H7 (cell line): ENCODE data around the gene ZNF527. TPM values are rescaled to one million over a fixed set of nuclear protein-coding genes. Genes with fewer than 3 reads are reported as not detected.
"Not testable (repeated sequence)": the region's sequence is repeated elsewhere in the genome, so short reads cannot be mapped to it uniquely, and the experiment has no call there.

Experiments
- DNase-seq: peaks from one replicate; pipeline ENCODE4 v3.0.0; 2012
- H3K27me3 ChIP-seq: 2 replicates; pipeline ENCODE4 v1.6.0; 2011; ENCODE audit warnings: mild to moderate bottlenecking, low read length; ENCODE audit not compliant: control insufficient read depth, insufficient read depth
- H3K36me3 ChIP-seq: replicated peaks from 2 replicates; pipeline ENCODE4 v1.5.1; 2011; ENCODE audit warnings: low read length; ENCODE audit not compliant: control insufficient read depth, insufficient read depth
- H3K4me3 ChIP-seq: 2 replicates; pipeline ENCODE4 v1.5.1; 2011; ENCODE audit warnings: low read depth, mild to moderate bottlenecking, control low read depth, low read length, moderate library complexity; ENCODE audit not compliant: insufficient read depth
- total RNA-seq: library from RNA; depleted of rRNA; stranded (reverse); fragments of >200 nt; shearing (Covaris generic); gene quantifications from 2 replicates; pipeline ENCODE4 v1.2.3, GENCODE V29; 2014; rRNA removed

ZNF527 gene
- total RNA-seq, result 1.8 and 4.8 TPM in 2 replicates

- peak; percentile 97 for DNase-seq
- H3K36me3 ChIP-seq, result no peaks in the 10 kb centered on the region
- H3K27me3 ChIP-seq, result no peaks in the 10 kb centered on the region
- H3K4me3 ChIP-seq, result peak within 1 kb of the TSS; percentile 75
Observed at GRCh38 chr19:37370880-37371661, at the start of gene ZNF527. TSS of gene ZNF527 (plus strand) at chr19:37371099. CDS start at chr19:37374199, 3,100 bp downstream.

GRCh38 chr19:37329686-37330085 lies 41.2 kb upstream of the ZNF527 start:
- Histone ChIP-seq H3K36me3 (peaks cover 11% of the 10 kb centered on the region), H3K27me3 (no peaks in the 10 kb centered on the region), H3K4me3 (no peak overlapping the region)
- peak; percentile 43 for DNase-seq

DNA sequence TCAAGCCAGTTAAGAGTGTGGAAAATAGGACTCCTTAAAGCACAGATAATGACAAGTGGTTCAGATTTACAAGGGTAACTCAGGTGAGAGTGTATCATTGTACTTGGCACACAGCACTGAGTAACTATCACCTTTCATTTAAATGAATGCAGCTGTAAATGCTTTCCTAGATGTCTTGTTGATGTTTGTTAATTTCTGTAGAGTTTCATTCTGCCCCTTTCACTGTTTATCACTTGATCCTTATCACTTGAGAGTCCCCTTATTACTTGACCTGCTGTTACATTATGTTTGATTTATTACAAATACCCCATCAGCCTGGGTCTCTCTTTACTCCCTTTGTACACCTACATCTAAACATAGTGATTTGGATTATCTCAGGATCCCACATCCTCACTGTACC lies 38.1 kb upstream of the ZNF527 start:
- Histone ChIP-seq H3K27me3 (no peaks in the 10 kb centered on the region), H3K4me3 (no peak overlapping the region), H3K36me3 (peaks cover 6% of the 10 kb centered on the region)
- DNase-seq, result no peak

- Histone ChIP-seq H3K27me3 (no peaks in the 10 kb centered on the region), H3K4me3 (no peak overlapping the region), H3K36me3 (peaks cover 3% of the 10 kb centered on the region)
- DNase-seq, result no peak
Observed at GRCh38 chr19:37333457-37333856, 37.4 kb upstream of the ZNF527 start.

- peak; percentile 93 for DNase-seq
- Histone ChIP-seq H3K27me3 (no peaks in the 10 kb centered on the region), H3K4me3 (peak overlapping the region; percentile 84), H3K36me3 (peaks cover 3% of the 10 kb centered on the region)
Observed at GRCh38 chr19:37334179-37335071, 36.5 kb upstream of the ZNF527 start.

DNA sequence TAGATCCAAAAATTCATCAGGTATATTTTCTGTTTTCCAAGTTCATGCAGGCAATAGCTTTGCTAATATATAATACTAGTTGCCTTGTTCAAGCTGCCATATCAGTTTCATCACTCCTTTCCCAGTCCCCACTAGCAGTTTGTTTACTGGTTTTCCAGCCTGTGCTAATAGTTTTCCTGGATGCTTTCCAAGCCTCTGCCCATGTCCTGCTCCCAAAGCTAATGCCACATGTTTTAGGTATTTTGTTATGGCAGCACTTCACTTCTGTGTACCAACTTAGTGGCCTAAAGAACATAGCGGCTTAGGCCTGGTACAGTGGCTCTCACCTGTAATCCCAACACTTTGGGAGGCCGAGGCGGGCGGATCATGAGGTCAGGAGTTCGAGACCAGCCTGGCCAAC lies 28.1 kb upstream of the ZNF527 start:
- Histone ChIP-seq H3K36me3 (peaks cover 10% of the 10 kb centered on the region), H3K27me3 (no peaks in the 10 kb centered on the region), H3K4me3 (no peak overlapping the region)
- DNase-seq, result no peak

- DNase-seq, result no peak
- Histone ChIP-seq H3K4me3 (no peak overlapping the region), H3K27me3 (no peaks in the 10 kb centered on the region), H3K36me3 (peaks cover 13% of the 10 kb centered on the region)
Observed at GRCh38 chr19:37346091-37346490, 24.8 kb upstream of the ZNF527 start.

- Histone ChIP-seq H3K4me3 (no peak overlapping the region), H3K27me3 (no peaks in the 10 kb centered on the region), H3K36me3 (peaks cover 11% of the 10 kb centered on the region)
- no peak for DNase-seq
Observed at GRCh38 chr19:37348060-37348459, 22.8 kb upstream of the ZNF527 start.

DNA sequence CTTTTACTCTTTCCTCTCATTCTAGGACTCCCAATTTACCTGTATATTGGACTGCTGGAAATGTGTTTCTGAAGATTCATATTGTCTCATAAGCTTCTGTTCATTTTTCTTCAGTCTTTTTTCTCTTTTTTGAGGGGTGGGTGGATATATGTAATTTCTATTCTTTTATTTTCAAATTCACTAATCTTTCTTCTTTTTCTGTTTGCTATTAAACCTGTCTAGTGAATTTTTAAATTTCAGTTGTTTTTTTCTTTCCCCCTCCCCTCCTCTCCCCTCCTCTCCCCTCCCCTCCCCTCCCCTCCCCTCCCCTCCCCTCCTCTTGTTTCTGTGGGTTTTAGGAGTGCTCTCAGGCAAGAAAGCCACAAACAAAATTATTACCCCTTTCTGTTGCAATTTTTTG lies 16.9 kb upstream of the ZNF527 start:
- H3K27me3 ChIP-seq, result no peaks in the 10 kb centered on the region
- H3K4me3 ChIP-seq, result no peak overlapping the region
- peaks cover 2% of the 10 kb centered on the region for H3K36me3 ChIP-seq
- DNase-seq, result no peak

GRCh38 chr19:37355901-37356300 lies 15.0 kb upstream of the ZNF527 start:
- Histone ChIP-seq H3K27me3 (no peaks in the 10 kb centered on the region), H3K36me3 (peaks cover 2% of the 10 kb centered on the region), H3K4me3 (no peak overlapping the region)
- no peak for DNase-seq

DNA sequence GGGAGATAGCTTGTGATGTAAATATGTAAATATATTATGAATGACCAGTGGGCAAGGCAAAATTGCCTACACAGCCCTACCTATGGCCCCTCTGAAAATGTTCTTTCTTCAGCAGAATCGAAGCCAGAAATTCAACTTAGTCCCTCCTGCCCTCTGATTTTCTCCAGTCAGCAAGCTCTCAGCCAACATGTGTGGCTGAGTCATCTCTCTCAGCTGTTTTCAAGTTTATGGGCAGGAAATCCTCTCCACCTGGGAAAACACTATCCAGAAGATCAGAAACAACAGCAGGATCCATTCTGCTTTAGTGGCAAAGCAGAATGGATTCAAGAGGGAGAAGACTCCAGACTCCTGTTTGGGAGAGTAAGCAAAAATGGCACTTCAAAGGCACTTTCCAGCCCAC lies 8.9 kb upstream of the ZNF527 start:
- H3K4me3 ChIP-seq, result no peak overlapping the region
- DNase-seq, result no peak
- no peaks in the 10 kb centered on the region for H3K27me3 ChIP-seq
- peaks cover 13% of the 10 kb centered on the region for H3K36me3 ChIP-seq

DNA sequence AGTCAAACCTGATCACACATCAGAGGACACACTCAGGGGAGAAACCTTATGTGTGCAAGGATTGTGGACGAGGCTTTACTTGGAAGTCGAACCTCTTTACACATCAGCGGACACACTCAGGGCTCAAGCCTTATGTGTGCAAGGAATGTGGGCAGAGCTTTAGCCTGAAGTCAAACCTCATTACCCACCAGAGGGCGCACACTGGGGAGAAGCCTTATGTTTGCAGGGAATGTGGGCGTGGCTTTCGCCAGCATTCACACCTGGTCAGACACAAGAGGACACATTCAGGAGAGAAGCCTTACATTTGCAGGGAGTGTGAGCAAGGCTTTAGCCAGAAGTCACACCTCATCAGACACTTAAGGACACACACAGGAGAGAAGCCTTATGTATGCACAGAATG lies 8.2 kb upstream of the ZNF527 start:
- peak; percentile 59 for DNase-seq
- Histone ChIP-seq H3K27me3 (no peaks in the 10 kb centered on the region), H3K4me3 (no peak overlapping the region), H3K36me3 (peaks cover 13% of the 10 kb centered on the region)

GRCh38 chr19:37370386-37370879 lies 466 bp upstream of the ZNF527 start:
- not testable (repeated sequence) for H3K27me3 ChIP-seq, DNase-seq, H3K36me3 ChIP-seq
- peak overlapping the region; percentile 75 for H3K4me3 ChIP-seq

- Histone ChIP-seq H3K27me3 (no peaks in the 10 kb centered on the region), H3K4me3 (no peak overlapping the region), H3K36me3 (peaks cover 4% of the 10 kb centered on the region)
- no peak for DNase-seq
Observed at GRCh38 chr19:37389234-37389633, 18.3 kb downstream of the ZNF527 start.

DNA sequence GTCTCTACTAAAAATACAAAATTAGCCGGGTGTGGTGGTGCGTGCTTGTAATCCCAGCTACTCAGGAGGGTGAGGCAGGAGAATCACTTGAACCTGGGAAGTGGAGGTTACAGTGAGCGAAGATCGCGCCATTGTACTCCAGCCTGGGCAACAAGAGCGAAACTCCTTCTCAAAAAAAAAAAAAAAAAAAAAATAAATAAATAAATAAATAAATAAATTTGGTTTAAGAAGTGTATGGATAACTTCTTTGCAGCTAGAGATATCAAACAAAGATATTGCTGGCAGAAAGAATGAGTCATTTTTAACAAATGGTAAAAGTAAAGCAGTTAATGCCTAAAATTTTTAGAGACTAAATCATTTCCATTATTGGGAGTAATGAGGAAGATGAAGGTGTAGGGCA lies 20.5 kb downstream of the ZNF527 start:
- H3K27me3 ChIP-seq, H3K36me3 ChIP-seq, H3K4me3 ChIP-seq, DNase-seq: not testable (repeated sequence)
